HCT116 (cell line): ENCODE measurements around the gene BEGAIN. TPM values are rescaled to one million over a fixed set of nuclear protein-coding genes. Genes with fewer than 3 reads are reported as not detected.
A peak's percentile ranks its signal among the peaks of the same experiment; 100 is the strongest.

ENCODE experiments used
- ATAC-seq: fragments of 200-7000 bp; cut with Tn5 transposase; 2 replicates; pipeline ENCODE4 v1.9.1; 2020; ENCODE audit warnings: mild to moderate bottlenecking, moderate library complexity
- BruUV-seq: library from RNA; stranded (reverse); fragments of 400-500 nt; replicated peaks from 2 replicates; lab custom pipeline; 2021; lab: Mats Ljungman, UMichigan
- CTCF ChIA-PET: fragments of 300-600 bp; sonication (Branson Sonifier 250); formaldehyde crosslinking; loops from one replicate; lab custom pipeline; 2021; ENCODE audit warnings: antibody characterized with exemption; lab: Charles Lee
- POLR2A ChIA-PET: fragments of 300-600, 350-600 bp; sonication (Branson Sonifier 250); formaldehyde crosslinking; loops from one replicate; lab custom pipeline; 2021; ENCODE audit warnings: antibody characterized with exemption; lab: Charles Lee
- RAD21 ChIA-PET, 2 experiments: fragments of 300-600 bp; sonication (Branson Sonifier 250); formaldehyde crosslinking; loops; one replicate each; lab custom pipeline; 2023; ENCODE audit warnings: low total read pairs in 2 of 2; ENCODE audit not compliant: uncharacterized antibody in 2 of 2, unreplicated experiment in 2 of 2, low non-redundant PET in 1 of 2; lab: Charles Lee
- DNase-seq: peaks from one replicate; pipeline ENCODE4 v3.0.0-alpha.2; 2010; ENCODE audit warnings: low read depth, low spot score
- H2AFZ ChIP-seq: fragments of 200-600 bp; shearing (Covaris generic), sonication (generic); 2 replicates; pipeline ENCODE4 v1.6.1; 2017; ENCODE audit warnings: low read depth, mixed run types, mixed read lengths, antibody characterized with exemption, low read length; ENCODE audit not compliant: poor library complexity, severe bottlenecking
- H3K27ac ChIP-seq: 2 replicates; pipeline ENCODE4 v1.5.1; 2012; ENCODE audit warnings: low read depth, low read length
- H3K27me3 ChIP-seq: fragments of 200-600 bp; sonication (generic); 2 replicates; pipeline ENCODE4 v1.6.1; 2016; ENCODE audit warnings: mixed run types, low read length, mixed read lengths; ENCODE audit not compliant: insufficient read depth
- H3K36me3 ChIP-seq, 2 experiments: fragments of 200-500 bp in 1 of 2; fragments of 200-600 bp in 1 of 2; sonication (Bioruptor generic) in 1 of 2; sonication (generic) in 1 of 2; 2 replicates each; pipeline versions ENCODE4 v1.5.1 to v1.6.1; 2014 to 2016; ENCODE audit warnings: low read length in 2 of 2, inconsistent platforms in 1 of 2, mixed read lengths in 1 of 2, mixed run types in 1 of 2; ENCODE audit not compliant: insufficient read depth in 2 of 2, control insufficient read depth in 1 of 2
- H3K4me1 ChIP-seq, 2 experiments: fragments of 200-600 bp in 1 of 2; sonication (generic) in 1 of 2; 2 replicates each; pipeline versions ENCODE4 v1.5.1 to v1.6.1; 2012 to 2017; ENCODE audit warnings: low read length in 2 of 2, inconsistent platforms in 1 of 2, mild to moderate bottlenecking in 1 of 2, mixed read lengths in 1 of 2, mixed run types in 1 of 2, moderate library complexity in 1 of 2; ENCODE audit not compliant: insufficient read depth in 2 of 2, control insufficient read depth in 1 of 2
- H3K4me2 ChIP-seq: fragments of 200-600 bp; sonication (generic); 2 replicates; pipeline ENCODE4 v1.6.1; 2017; ENCODE audit warnings: mixed run types, low read length, mixed read lengths
- H3K4me3 ChIP-seq, 2 experiments: fragments of 200-600 bp in 1 of 2; sonication (generic) in 1 of 2; replicated peaks in 1 of 2; 2 replicates each; pipeline ENCODE4 v1.5.1; 2011 to 2016; ENCODE audit warnings: low read length in 2 of 2, control low read depth in 1 of 2, low read depth in 1 of 2, mild to moderate bottlenecking in 1 of 2, mixed read lengths in 1 of 2, mixed run types in 1 of 2
- H3K79me2 ChIP-seq: fragments of 200-600 bp; sonication (generic); 2 replicates; pipeline ENCODE4 v1.6.1; 2017; ENCODE audit warnings: mild to moderate bottlenecking, mixed run types, low read length, moderate library complexity, mixed read lengths; ENCODE audit not compliant: insufficient read depth
- H3K9ac ChIP-seq: fragments of 200-600 bp; sonication (generic); 2 replicates; pipeline ENCODE4 v1.6.1; 2016; ENCODE audit warnings: low read length, mixed read lengths
- H3K9me2 ChIP-seq: fragments of 200-600 bp; sonication (generic), shearing (Covaris generic); 2 replicates; pipeline ENCODE4 v1.6.1; 2017; ENCODE audit warnings: mixed run types, mild to moderate bottlenecking, moderate library complexity; ENCODE audit not compliant: insufficient read depth
- H3K9me3 ChIP-seq, 2 experiments: fragments of 200-500 bp in 1 of 2; fragments of 200-600 bp in 1 of 2; sonication (Bioruptor generic) in 1 of 2; sonication (generic) in 1 of 2; 2 replicates each; pipeline ENCODE4 v1.6.1; 2014 to 2017; ENCODE audit warnings: low read length in 2 of 2, mixed read lengths in 2 of 2, inconsistent platforms in 1 of 2, low read depth in 1 of 2, mild to moderate bottlenecking in 1 of 2, mixed run types in 1 of 2, moderate library complexity in 1 of 2; ENCODE audit not compliant: control insufficient read depth in 1 of 2, insufficient read depth in 1 of 2
- H4K20me1 ChIP-seq: fragments of 200-600 bp; sonication (generic), shearing (Covaris generic); 2 replicates; pipeline ENCODE4 v1.6.1; 2017; ENCODE audit warnings: mixed run types, mild to moderate bottlenecking, moderate library complexity; ENCODE audit not compliant: insufficient read depth
- CEBPB ChIP-seq: IDR thresholded peaks from 2 replicates; pipeline ENCODE4 v1.6.1; 2012; ENCODE audit warnings: low read depth
- EGR1 ChIP-seq: IDR thresholded peaks from 2 replicates; pipeline ENCODE4 v1.6.1; 2012; ENCODE audit warnings: low read depth
- EZH2 ChIP-seq: fragments of 200-600 bp; sonication (generic); IDR thresholded peaks from 2 replicates; pipeline ENCODE4 v1.6.1; 2017; ENCODE audit warnings: antibody characterized with exemption, mixed run types
- POLR2A ChIP-seq: IDR thresholded peaks from 2 replicates; pipeline ENCODE4 v1.7.0; 2011; ENCODE audit warnings: borderline replicate concordance; ENCODE audit not compliant: insufficient read depth, insufficient read length; ENCODE audit errors: extremely low read depth
- RAD21 ChIP-seq: IDR thresholded peaks from 2 replicates; pipeline ENCODE4 v1.6.1; 2012; ENCODE audit warnings: low read depth, mild to moderate bottlenecking
- SRF ChIP-seq: IDR thresholded peaks from 2 replicates; pipeline ENCODE4 v1.6.1; 2012; ENCODE audit warnings: low read depth
- YY1 ChIP-seq: IDR thresholded peaks from 2 replicates; pipeline ENCODE4 v1.6.1; 2011; ENCODE audit warnings: low read length, low read depth, moderate library complexity, mild to moderate bottlenecking; ENCODE audit not compliant: insufficient replicate concordance; ENCODE audit errors: extremely low read depth
- ZFX ChIP-seq: fragments of 450-650 bp; IDR thresholded peaks from 2 replicates; pipeline ENCODE4 v1.6.1; 2017
- ZNF274 ChIP-seq: fragments of 200-500 bp; sonication (Bioruptor generic); IDR thresholded peaks from 2 replicates; pipeline ENCODE4 v1.6.1; 2014; ENCODE audit warnings: mild to moderate bottlenecking, low read depth, low read length, inconsistent platforms
- intact Hi-C: fragments of 100-400 bp; cut with micrococcal nuclease; formaldehyde crosslinking; loops from 2 replicates; pipeline ENCODE4 v1.10.0; 2022
- total RNA-seq: library from RNA; stranded (reverse); gene quantifications from one replicate; pipeline ENCODE4 v1.2.1, GENCODE V29; 2021; ENCODE audit not compliant: unreplicated experiment
- TF ChIP-seq, protein P1 (sequence below): IDR thresholded peaks from 2 replicates; pipeline ENCODE4 v1.6.1; 2012; ENCODE audit warnings: low read depth
- TF ChIP-seq, protein P2 (sequence below), 3 experiments: fragments of 200-600 bp in 1 of 3; sonication (generic) in 1 of 3; IDR thresholded peaks in 2 of 3; conservative IDR thresholded peaks in 1 of 3; 2 replicates each; pipeline ENCODE4 v1.5.1; 2012 to 2017; ENCODE audit warnings: low read depth in 2 of 3, low read length in 2 of 3, antibody characterized with exemption in 1 of 3, borderline replicate concordance in 1 of 3, control low read depth in 1 of 3, mild to moderate bottlenecking in 1 of 3, mixed read lengths in 1 of 3, mixed run types in 1 of 3, moderate library complexity in 1 of 3; ENCODE audit not compliant: insufficient read depth in 1 of 3

The BEGAIN gene
- total RNA-seq, 1 experiment from 2014 or later: 8.5 TPM

DNA sequence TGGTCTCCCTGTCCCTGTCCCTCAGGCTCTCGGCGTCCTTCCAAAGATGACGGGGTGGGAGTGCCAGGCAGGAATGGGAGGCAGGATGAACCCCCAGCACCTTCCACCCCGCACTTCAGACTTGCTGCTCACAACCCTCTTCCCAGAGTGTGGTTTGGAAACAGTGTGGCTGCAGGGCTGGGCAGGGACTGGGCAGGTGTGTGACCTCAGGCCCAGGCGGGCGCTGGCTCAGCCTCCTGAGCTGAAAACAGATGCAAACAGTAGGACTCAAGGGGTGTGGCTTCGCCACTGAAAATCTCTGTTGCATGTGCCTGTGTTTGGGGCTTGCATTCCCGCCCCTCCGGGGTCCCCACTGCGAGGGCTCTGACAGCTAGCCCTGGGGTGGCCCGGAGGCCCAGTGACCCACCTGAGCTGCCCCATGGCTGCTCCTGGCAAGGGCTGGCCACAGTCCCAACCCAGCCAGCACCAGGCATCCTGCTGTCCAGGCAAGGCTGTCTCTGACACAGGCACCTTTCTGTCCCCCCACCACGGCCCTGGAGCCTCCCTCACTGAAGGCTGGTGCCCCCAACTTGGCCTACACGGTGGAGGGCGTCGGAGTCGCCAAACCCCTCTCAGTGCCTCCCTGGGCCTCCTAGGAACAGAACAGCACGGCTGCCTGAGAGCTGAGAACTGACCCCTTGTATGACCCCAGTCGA, 46.1 kb downstream of the BEGAIN start:
- peaks cover 11 to 23% of the 10 kb centered on the region in 2 experiments for H3K4me1 ChIP-seq
- no peak for DNase-seq
- intact Hi-C loops: loop anchor here (1.0 to 10.0 kb wide), 2 partner anchors 106 to 126 kb away; no protein-coding TSS in a partner anchor
- no peak overlapping the region for H3K9ac ChIP-seq
- ChIA-PET RAD21 (no interaction called here), POLR2A (no interaction called here), CTCF (interaction anchor here (1.0 to 1.1 kb wide), 2 partner anchors 16 to 65 kb away, joined by 4 to 5 read pairs; no protein-coding TSS in a partner anchor)
- no peaks in the 10 kb centered on the region for H4K20me1 ChIP-seq
- H3K9me2 ChIP-seq: no peaks in the 10 kb centered on the region
- no peaks in the 10 kb centered on the region for H3K79me2 ChIP-seq
- H3K27me3 ChIP-seq: no peaks in the 10 kb centered on the region
- H3K36me3 ChIP-seq: no peaks in the 10 kb centered on the region
- H3K9me3 ChIP-seq: no peaks in the 10 kb centered on the region
- BruUV-seq: no TSS peak
- no peak overlapping the region for H3K4me2 ChIP-seq
- ATAC-seq: no peak
- no peak overlapping the region for H3K27ac ChIP-seq
- no peak overlapping the region for H2AFZ ChIP-seq
- TF ChIP-seq SRF (no peak), YY1 (no peak), POLR2A (no peak)
- H3K4me3 ChIP-seq: no peak overlapping the region

DNA sequence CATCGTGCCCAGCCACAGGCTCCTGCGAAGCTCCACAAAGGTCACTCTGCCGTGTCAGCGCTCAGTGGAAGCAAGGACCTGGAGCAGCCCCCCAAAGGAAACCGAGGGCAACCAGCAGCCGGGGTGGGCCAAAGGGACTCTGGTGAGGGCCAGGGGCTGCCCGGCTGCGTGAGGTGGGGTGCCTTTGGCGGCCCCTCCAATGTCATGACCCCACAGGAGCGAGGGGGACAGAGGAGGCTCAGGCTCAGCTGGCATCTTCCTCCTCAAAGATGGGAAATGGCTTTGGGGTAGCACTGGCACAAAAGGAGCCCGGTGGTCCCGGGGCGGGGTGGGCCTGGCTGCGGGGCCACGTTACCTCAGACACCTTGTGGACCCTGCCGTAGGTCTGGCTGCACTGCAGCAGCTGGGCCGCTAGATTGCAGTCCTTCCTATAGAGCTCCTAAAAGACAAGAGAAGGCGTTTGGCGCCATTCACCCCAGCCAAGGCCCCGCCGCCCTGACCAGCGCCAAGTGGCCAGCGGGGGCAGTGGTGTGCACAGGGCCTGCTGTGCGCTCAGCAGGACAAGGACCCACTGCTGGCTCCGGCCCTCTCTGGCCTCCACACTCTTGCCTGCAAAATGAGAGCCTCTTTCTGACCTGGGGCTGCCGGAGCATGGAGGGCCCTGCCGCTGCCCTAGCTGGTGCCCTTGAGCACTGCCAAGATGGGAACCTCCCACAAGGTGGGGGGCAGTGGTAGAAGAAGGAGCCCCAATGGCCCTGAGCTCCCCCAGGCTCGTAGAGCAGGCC, 46.9 kb downstream of the BEGAIN start:
- H3K79me2 ChIP-seq: no peaks in the 10 kb centered on the region
- no peak for DNase-seq
- no peaks in the 10 kb centered on the region for H3K36me3 ChIP-seq
- ChIA-PET CTCF (interaction anchor here (1.0 to 1.1 kb wide), 3 partner anchors 15 to 100 kb away, joined by 3 to 5 read pairs (median 4); no protein-coding TSS in a partner anchor), RAD21 (no interaction called here), POLR2A (no interaction called here)
- H3K4me1 ChIP-seq: peaks cover 4 to 16% of the 10 kb centered on the region in 2 experiments; a peak in 3 of 4 replicates
- H3K9me3 ChIP-seq: no peaks in the 10 kb centered on the region
- H3K27ac ChIP-seq: no peak overlapping the region; the same call in 1 of the 2 replicates
- peak; percentile 92 for ATAC-seq
- intact Hi-C loops: loop anchor here (1.0 to 10.0 kb wide), 2 partner anchors 107 to 126 kb away; no protein-coding TSS in a partner anchor
- no peak overlapping the region for H3K9ac ChIP-seq
- no peak overlapping the region for H3K4me2 ChIP-seq
- no TSS peak for BruUV-seq
- no peak overlapping the region for H2AFZ ChIP-seq
- H3K4me3 ChIP-seq: no peak overlapping the region
- no peaks in the 10 kb centered on the region for H3K27me3 ChIP-seq
- TF ChIP-seq EZH2: no peak
- TF ChIP-seq ZNF274: no peak
- no peak for TF ChIP-seq CEBPB
- TF ChIP-seq EGR1: no peak
- TF ChIP-seq, protein P1, sequence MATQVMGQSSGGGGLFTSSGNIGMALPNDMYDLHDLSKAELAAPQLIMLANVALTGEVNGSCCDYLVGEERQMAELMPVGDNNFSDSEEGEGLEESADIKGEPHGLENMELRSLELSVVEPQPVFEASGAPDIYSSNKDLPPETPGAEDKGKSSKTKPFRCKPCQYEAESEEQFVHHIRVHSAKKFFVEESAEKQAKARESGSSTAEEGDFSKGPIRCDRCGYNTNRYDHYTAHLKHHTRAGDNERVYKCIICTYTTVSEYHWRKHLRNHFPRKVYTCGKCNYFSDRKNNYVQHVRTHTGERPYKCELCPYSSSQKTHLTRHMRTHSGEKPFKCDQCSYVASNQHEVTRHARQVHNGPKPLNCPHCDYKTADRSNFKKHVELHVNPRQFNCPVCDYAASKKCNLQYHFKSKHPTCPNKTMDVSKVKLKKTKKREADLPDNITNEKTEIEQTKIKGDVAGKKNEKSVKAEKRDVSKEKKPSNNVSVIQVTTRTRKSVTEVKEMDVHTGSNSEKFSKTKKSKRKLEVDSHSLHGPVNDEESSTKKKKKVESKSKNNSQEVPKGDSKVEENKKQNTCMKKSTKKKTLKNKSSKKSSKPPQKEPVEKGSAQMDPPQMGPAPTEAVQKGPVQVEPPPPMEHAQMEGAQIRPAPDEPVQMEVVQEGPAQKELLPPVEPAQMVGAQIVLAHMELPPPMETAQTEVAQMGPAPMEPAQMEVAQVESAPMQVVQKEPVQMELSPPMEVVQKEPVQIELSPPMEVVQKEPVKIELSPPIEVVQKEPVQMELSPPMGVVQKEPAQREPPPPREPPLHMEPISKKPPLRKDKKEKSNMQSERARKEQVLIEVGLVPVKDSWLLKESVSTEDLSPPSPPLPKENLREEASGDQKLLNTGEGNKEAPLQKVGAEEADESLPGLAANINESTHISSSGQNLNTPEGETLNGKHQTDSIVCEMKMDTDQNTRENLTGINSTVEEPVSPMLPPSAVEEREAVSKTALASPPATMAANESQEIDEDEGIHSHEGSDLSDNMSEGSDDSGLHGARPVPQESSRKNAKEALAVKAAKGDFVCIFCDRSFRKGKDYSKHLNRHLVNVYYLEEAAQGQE: no peak
- TF ChIP-seq RAD21: no peak
- TF ChIP-seq, protein P2, sequence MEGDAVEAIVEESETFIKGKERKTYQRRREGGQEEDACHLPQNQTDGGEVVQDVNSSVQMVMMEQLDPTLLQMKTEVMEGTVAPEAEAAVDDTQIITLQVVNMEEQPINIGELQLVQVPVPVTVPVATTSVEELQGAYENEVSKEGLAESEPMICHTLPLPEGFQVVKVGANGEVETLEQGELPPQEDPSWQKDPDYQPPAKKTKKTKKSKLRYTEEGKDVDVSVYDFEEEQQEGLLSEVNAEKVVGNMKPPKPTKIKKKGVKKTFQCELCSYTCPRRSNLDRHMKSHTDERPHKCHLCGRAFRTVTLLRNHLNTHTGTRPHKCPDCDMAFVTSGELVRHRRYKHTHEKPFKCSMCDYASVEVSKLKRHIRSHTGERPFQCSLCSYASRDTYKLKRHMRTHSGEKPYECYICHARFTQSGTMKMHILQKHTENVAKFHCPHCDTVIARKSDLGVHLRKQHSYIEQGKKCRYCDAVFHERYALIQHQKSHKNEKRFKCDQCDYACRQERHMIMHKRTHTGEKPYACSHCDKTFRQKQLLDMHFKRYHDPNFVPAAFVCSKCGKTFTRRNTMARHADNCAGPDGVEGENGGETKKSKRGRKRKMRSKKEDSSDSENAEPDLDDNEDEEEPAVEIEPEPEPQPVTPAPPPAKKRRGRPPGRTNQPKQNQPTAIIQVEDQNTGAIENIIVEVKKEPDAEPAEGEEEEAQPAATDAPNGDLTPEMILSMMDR (IDR thresholded peaks at IDR 0.05 in 2 of 3, conservative IDR thresholded peaks at IDR 0.05 in 1 of 3; ENCODE audit: borderline replicate concordance in 1 of 3, insufficient read depth in 1 of 3, low read depth in 2 of 3, low read length in 2 of 3): peak in 2 of 3 experiments; percentile 62 to 79; a peak in 4 of 6 replicates
- no peak for TF ChIP-seq ZFX
- no peaks in the 10 kb centered on the region for H4K20me1 ChIP-seq
- H3K9me2 ChIP-seq: no peaks in the 10 kb centered on the region
